Measurements from ENCODE around the gene PCDHA11. TPM values are rescaled to one million over a fixed set of nuclear protein-coding genes. Genes with fewer than 3 reads are reported as not detected.
A peak's percentile ranks its signal among the peaks of the same experiment; 100 is the strongest.
"Not testable (repeated sequence)": the region's sequence is repeated elsewhere in the genome, so short reads cannot be mapped to it uniquely, and the experiment has no call there.

The PCDHA11 gene
- total RNA-seq, 2 donors from 2014 or later: 4.7 to 11.7 TPM

- H3K9me3 ChIP-seq (ENCODE audit: control insufficient read depth, low read length): no peaks in the 10 kb centered on the region
- H3K36me3 ChIP-seq (ENCODE audit: control insufficient read depth, insufficient read depth, low read length): no peaks in the 10 kb centered on the region
- no peak for TF ChIP-seq CTCF (conservative IDR thresholded peaks at IDR 0.05)
- H3K27ac Mint-ChIP-seq: no peak overlapping the region
- 87 to 90% methylated on average over 6 of the region's 6 CpGs for WGBS, 2 experiments (ENCODE audit: insufficient coverage in 1 of 2, insufficient read length in 1 of 2)
- H3K4me1 ChIP-seq (ENCODE audit: control insufficient read depth, insufficient read depth, low read length): no peaks in the 10 kb centered on the region
- peaks cover 8% of the 10 kb centered on the region for H3K4me1 Mint-ChIP-seq
- no peak for DNase-seq
- peak overlapping the region; percentile 45 for H3K4me3 Mint-ChIP-seq
- H3K36me3 Mint-ChIP-seq (ENCODE audit: low read depth): peaks cover 21% of the 10 kb centered on the region
- H3K9ac ChIP-seq (ENCODE audit: extremely low read depth, low read length, poor library complexity, severe bottlenecking): no peak overlapping the region
- H3K27me3 ChIP-seq (ENCODE audit: control insufficient read depth, insufficient read depth, low read length, poor library complexity, severe bottlenecking): no peaks in the 10 kb centered on the region
- H3K27me3 Mint-ChIP-seq (ENCODE audit: insufficient read depth): no peaks in the 10 kb centered on the region
- H3K27ac ChIP-seq (ENCODE audit: low read depth, low read length): no peak overlapping the region
- peaks cover 2% of the 10 kb centered on the region for H3K9me3 Mint-ChIP-seq
- H3K4me3 ChIP-seq (ENCODE audit: low read length): no peak overlapping the region
These were observed 46.5 kb upstream of the PCDHA11 start for GRCh38 chr5:140822281-140822629.

GRCh38 chr5:140822969-140823368 is 45.8 kb upstream of the PCDHA11 start:
- H3K36me3 Mint-ChIP-seq (ENCODE audit: low read depth): peaks cover 21% of the 10 kb centered on the region
- WGBS, 2 experiments (ENCODE audit: insufficient coverage in 1 of 2, insufficient read length in 1 of 2): 95 to 97% methylated on average over 25 to 48 of the region's 48 CpGs
- not testable (repeated sequence) for H3K27ac Mint-ChIP-seq

GRCh38 chr5:140823475-140823874 is 45.3 kb upstream of the PCDHA11 start:
- Histone ChIP-seq H3K27me3 (ENCODE audit: control insufficient read depth, insufficient read depth, low read length, poor library complexity, severe bottlenecking) (no peaks in the 10 kb centered on the region), H3K9ac (ENCODE audit: extremely low read depth, low read length, poor library complexity, severe bottlenecking) (no peak overlapping the region), H3K36me3 (ENCODE audit: control insufficient read depth, insufficient read depth, low read length) (no peaks in the 10 kb centered on the region), H3K4me3 (ENCODE audit: low read length) (no peak overlapping the region), H3K27ac (ENCODE audit: low read depth, low read length) (no peak overlapping the region), H3K4me1 (ENCODE audit: control insufficient read depth, insufficient read depth, low read length) (no peaks in the 10 kb centered on the region), H3K9me3 (ENCODE audit: control insufficient read depth, low read length) (no peaks in the 10 kb centered on the region)
- DNase-seq: no peak
- Mint-ChIP-seq H3K27ac (no peak overlapping the region), H3K4me3 (no peak overlapping the region), H3K9me3 (peaks cover 4% of the 10 kb centered on the region), H3K36me3 (ENCODE audit: low read depth) (peaks cover 22% of the 10 kb centered on the region), H3K27me3 (ENCODE audit: insufficient read depth) (no peaks in the 10 kb centered on the region), H3K4me1 (peaks cover 3% of the 10 kb centered on the region)
- WGBS, 2 experiments (ENCODE audit: insufficient coverage in 1 of 2, insufficient read length in 1 of 2): 95 to 98% methylated on average over 33 to 38 of the region's 38 CpGs
- no peak for TF ChIP-seq CTCF (conservative IDR thresholded peaks at IDR 0.05)

More at GRCh38 chr5:140822969-140823368, 45.8 kb upstream of the PCDHA11 start:
- H3K9me3 ChIP-seq (ENCODE audit: control insufficient read depth, low read length); H3K36me3 ChIP-seq (ENCODE audit: control insufficient read depth, insufficient read depth, low read length); H3K27ac ChIP-seq (ENCODE audit: low read depth, low read length); H3K27me3 Mint-ChIP-seq (ENCODE audit: insufficient read depth); H3K4me3 Mint-ChIP-seq; H3K4me1 Mint-ChIP-seq; H3K4me3 ChIP-seq (ENCODE audit: low read length); H3K4me1 ChIP-seq (ENCODE audit: control insufficient read depth, insufficient read depth, low read length); H3K9ac ChIP-seq (ENCODE audit: extremely low read depth, low read length, poor library complexity, severe bottlenecking); H3K9me3 Mint-ChIP-seq; H3K27me3 ChIP-seq (ENCODE audit: control insufficient read depth, insufficient read depth, low read length, poor library complexity, severe bottlenecking); DNase-seq: not testable (repeated sequence)

GRCh38 chr5:140827704-140828361 is 40.9 kb upstream of the PCDHA11 start, which contains the start of gene PCDHA6:
Gene PCDHA6 (plus strand): TSS chr5:140827960. CDS start chr5:140828092, 132 bp downstream.
- no peaks in the 10 kb centered on the region for H3K36me3 ChIP-seq (ENCODE audit: control insufficient read depth, insufficient read depth, low read length)
- H3K9me3 ChIP-seq (ENCODE audit: control insufficient read depth, low read length): no peaks in the 10 kb centered on the region
- H3K4me3 Mint-ChIP-seq: peak within 1 kb of the TSS; percentile 80
- no peaks in the 10 kb centered on the region for H3K27me3 ChIP-seq (ENCODE audit: control insufficient read depth, insufficient read depth, low read length, poor library complexity, severe bottlenecking)
- peak within 1 kb of the TSS; percentile 89 for H3K27ac Mint-ChIP-seq
- TF ChIP-seq CTCF (conservative IDR thresholded peaks at IDR 0.05): peak; percentile 76
- no peak within 1 kb of the TSS for H3K4me3 ChIP-seq (ENCODE audit: low read length)
- peaks cover 7% of the 10 kb centered on the region for H3K4me1 Mint-ChIP-seq
- DNase-seq: no peak
- no peak within 1 kb of the TSS for H3K27ac ChIP-seq (ENCODE audit: low read depth, low read length)
- H3K36me3 Mint-ChIP-seq (ENCODE audit: low read depth): peaks cover 25% of the 10 kb centered on the region
- H3K9ac ChIP-seq (ENCODE audit: extremely low read depth, low read length, poor library complexity, severe bottlenecking): no peak within 1 kb of the TSS
- no peaks in the 10 kb centered on the region for H3K4me1 ChIP-seq (ENCODE audit: control insufficient read depth, insufficient read depth, low read length)
- H3K27me3 Mint-ChIP-seq (ENCODE audit: insufficient read depth): no peaks in the 10 kb centered on the region
- WGBS, 2 experiments (ENCODE audit: insufficient coverage in 1 of 2, insufficient read length in 1 of 2): 93 to 94% methylated on average over 15 to 27 of the region's 27 CpGs
- H3K9me3 Mint-ChIP-seq: peaks cover 11% of the 10 kb centered on the region

Measured in endodermal cell (in vitro differentiated cells).